ENCODE data around the gene KANSL1L.

- TF ChIP-seq EZH2phosphoT487 (IDR thresholded peaks at IDR 0.05; ENCODE audit: insufficient read depth, low read depth) (no peak), EZH2 (IDR thresholded peaks at IDR 0.05; ENCODE audit: insufficient read depth, poor library complexity, severe bottlenecking) (no peak)
Observed at GRCh38 chr2:210054696-210055095, 116.5 kb downstream of the KANSL1L start.

All from GM23248 (cell line).